GM20000 (cell line): Measurements from ENCODE around the gene BANF1.

Source experiments
- DNase-seq: peaks from one replicate; pipeline ENCODE4 v3.0.0; 2012; ENCODE audit warnings: low spot score
- CTCF ChIP-seq: IDR thresholded peaks from 2 replicates; pipeline ENCODE4 v1.5.1; 2012; ENCODE audit warnings: mild to moderate bottlenecking, control low read depth; ENCODE audit errors: extremely low read depth, missing control alignments

Gene BANF1

DNA sequence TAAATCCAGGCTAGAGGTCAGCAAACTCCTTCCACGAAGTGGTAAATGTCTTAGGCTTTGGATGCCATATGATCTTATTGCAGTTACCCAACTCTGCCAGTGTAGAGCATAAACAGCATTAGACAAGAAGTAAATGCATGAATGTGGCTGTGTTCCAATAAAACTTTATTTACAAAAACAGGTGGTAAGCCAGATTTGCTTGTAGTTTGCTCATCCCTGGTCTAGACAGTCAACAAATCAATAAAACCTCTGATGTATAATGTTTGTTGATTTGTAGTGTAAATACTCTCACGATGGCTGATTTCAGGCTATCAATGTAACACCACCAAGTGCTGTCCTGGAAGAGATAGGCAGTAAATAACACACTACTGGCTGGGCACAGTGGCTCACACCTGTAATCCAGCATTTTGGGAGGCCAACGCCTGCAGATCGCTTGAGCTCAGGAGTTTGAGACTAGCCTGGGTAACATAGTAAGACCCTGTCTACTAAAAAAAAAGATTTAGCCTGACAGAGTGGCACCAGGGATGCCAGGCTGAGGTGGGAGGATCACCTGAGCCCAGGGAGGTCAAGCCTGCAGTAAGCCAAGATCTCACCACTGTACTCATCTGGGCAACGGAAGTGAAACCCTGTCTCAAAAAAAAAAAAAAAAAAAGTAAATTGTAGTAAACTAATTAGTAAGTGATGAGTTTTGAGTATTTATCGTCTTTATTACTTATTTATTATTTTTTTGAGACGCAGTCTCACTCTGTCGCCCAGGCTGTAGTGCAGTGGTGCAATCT, 30.8 kb downstream of the BANF1 start:
- no peak for TF ChIP-seq CTCF
- DNase-seq, result no peak

GRCh38 chr11:66035653-66036333, 33.5 kb downstream of the BANF1 start:
- no peak for TF ChIP-seq CTCF
- DNase-seq, result peak; percentile 10

GRCh38 chr11:66036334-66036710, 34.0 kb downstream of the BANF1 start:
- no peak for DNase-seq
- no peak for TF ChIP-seq CTCF

DNA sequence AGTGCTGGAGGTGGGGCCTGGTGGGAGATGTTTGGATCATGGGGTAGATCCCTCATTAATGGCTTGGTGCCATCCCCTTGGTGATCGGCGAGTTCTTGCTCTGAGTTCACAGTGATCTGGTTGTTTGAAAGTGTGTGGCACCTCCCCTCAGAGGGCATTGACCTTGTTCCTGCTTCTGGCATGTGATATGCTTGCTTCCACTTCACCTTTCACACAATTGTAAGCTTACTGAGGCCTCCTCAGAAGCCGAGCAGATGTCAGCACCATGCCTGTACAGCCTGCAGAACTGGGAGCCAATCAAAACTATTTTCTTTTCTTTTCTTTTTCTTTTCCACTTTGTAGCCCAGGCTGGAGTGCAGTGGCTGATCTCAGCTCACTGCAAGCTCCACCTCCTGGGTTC, 35.0 kb downstream of the BANF1 start:
- TF ChIP-seq CTCF, result no peak

DNA sequence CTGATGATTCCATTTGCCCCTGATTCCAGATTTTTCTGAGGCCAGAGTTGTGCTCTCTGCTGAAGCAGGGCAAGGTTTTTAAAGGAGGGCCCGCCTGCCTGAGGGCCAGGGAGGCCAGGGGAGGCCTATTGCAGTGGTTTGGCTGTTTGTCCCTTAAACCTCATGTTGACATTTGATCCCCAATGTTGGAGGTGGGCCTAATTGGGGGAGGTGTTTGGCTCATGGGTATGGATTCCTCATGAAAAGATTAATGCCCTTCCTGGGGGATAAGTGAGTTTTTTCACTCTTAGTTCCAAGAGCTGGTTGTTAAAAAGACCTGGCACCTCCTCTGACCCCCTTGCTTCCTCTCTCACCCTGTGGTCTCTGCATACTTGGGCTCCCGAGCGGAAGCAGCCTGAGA, 37.5 kb downstream of the BANF1 start:
- TF ChIP-seq CTCF, result no peak
- no peak for DNase-seq

More for the DNA sequence above, 35.0 kb downstream of the BANF1 start:
- DNase-seq, result no peak

- TF ChIP-seq CTCF, result no peak
- DNase-seq, result no peak
Observed at GRCh38 chr11:66042227-66042995, 40.1 kb downstream of the BANF1 start.
